Measurements from ENCODE around the gene BRD1.

BRD1 gene

DNA sequence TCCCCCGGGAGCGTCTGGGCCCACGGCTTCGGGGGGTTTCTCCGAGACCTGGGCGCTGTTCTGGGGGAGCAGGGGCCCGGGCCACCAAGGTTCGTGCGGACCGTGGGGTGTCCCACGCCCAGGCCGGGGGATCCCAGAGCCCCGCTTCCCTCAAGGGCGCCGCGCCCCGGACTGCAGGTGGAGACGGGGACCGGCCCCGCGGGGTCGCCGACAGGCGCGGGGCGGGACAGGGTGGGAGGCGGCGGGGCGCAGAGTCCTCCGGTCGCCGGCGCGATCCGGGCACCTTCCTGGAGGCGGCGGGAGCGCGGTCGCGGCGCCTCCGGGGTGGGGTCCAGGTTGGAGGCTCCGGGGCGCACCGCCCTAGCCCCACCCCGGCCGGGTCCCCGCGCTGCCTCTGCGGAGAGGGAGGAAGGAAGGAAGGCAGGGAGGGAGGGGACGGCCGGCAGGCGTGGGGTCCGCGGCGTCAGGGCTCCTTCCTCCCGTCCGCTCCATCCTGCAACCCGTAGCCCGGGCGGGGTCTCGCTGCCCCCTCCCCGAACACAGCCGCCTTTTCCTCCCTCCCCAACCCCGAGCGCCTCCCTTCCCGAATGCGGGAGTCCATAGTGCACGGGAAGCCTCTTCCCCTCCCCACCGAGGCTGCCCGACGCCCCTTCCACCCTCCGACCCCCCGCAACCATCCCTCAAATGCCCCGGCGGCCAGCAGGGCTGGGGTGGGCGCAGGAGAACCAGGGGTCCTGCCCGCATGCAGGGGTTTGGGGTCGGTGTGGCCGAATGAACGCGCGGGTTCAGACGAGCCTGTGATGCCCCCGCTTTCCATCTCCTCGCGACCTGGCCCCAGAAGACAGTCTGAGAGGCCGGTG, 21.7 kb upstream of the BRD1 start:
- no peak overlapping the region for H3K4me3 ChIP-seq (ENCODE audit: low read depth, low read length)
- no peak for DNase-seq (ENCODE audit: low read depth, low spot score)
- in situ Hi-C loops (cut with HindIII; ENCODE audit: low sequenced_read_pairs) = no loop called here
- TF ChIP-seq, protein P1, sequence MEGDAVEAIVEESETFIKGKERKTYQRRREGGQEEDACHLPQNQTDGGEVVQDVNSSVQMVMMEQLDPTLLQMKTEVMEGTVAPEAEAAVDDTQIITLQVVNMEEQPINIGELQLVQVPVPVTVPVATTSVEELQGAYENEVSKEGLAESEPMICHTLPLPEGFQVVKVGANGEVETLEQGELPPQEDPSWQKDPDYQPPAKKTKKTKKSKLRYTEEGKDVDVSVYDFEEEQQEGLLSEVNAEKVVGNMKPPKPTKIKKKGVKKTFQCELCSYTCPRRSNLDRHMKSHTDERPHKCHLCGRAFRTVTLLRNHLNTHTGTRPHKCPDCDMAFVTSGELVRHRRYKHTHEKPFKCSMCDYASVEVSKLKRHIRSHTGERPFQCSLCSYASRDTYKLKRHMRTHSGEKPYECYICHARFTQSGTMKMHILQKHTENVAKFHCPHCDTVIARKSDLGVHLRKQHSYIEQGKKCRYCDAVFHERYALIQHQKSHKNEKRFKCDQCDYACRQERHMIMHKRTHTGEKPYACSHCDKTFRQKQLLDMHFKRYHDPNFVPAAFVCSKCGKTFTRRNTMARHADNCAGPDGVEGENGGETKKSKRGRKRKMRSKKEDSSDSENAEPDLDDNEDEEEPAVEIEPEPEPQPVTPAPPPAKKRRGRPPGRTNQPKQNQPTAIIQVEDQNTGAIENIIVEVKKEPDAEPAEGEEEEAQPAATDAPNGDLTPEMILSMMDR (IDR thresholded peaks at IDR 0.05; ENCODE audit: low read depth, low read length) = no peak

DNA sequence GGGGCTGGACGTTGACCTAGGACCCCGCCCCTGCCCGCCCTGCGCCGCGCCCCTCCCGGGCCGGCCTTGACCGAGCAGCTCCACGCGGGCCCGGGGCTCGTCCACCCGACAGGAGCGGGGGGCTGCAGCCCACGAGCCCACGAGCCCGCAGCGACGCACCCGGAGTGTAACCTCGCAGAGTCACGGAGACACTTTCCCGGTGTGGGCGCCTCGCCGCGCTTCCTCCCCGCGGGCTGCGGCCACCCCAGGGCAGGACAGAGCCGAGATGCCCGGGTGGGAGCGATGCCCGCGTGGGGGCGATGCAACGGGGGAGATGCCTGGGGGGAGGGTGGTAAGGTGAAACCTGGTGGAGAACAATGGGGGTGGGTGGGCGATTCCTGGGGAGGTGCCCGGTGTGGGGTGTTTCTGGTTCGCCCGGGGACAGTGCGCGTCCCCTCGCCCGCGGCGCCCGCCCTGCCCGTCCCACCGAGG, 21.1 kb upstream of the BRD1 start:
- no peak for DNase-seq (ENCODE audit: low read depth, low spot score)
- TF ChIP-seq, protein P1 (IDR thresholded peaks at IDR 0.05; ENCODE audit: low read depth, low read length) = no peak
- in situ Hi-C loops (cut with HindIII; ENCODE audit: low sequenced_read_pairs) = no loop called here
- no peak overlapping the region for H3K4me3 ChIP-seq (ENCODE audit: low read depth, low read length)

DNA sequence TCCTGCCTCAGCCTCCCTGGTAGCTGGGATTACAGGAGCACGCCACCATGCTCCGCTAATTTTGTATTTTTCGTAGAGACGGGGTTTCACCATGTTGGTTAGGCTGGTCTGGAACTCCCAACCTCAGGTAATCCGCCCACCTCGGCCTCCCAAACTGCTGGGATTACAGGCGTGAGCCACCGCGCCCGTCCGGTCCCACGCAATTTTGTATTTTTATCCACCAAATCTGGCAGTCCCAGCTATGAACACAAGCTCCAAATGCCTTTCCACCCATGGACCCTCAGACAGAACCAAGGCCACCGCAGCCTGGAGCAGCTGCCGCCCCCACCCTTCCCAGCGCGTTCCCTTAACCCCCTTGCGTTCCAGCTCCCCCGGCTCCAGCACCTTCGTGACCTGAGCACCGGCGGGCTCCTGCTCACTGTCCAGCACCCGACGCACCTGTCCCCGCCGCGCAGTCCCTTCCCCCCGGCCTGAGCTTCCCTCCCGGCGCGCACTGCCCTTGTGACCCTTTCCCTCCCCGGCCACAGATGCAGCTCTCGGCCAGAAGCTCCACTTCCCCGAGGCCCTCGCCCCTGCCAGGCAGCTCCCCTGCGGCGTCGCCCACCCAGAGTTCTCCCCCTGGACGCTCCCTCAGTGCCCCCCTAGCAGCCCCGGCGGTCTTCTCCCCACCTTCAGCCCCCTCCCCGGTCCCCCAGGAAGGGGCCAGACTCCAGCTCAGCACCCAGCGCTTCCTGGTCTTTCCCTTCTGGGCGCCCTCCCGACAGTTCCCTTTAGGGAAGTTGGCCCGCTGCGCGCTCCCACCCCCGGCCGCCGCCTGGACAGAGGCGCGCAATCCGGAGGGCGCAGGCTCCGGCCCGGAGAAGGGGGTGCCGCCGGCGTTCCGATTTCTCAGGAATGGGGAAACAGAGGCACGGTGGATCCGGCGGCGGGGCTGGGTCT, 20.3 kb upstream of the BRD1 start:
- TF ChIP-seq, protein P1 (IDR thresholded peaks at IDR 0.05; ENCODE audit: low read depth, low read length) = no peak
- in situ Hi-C loops (cut with HindIII; ENCODE audit: low sequenced_read_pairs) = no loop called here
- no peak overlapping the region for H3K4me3 ChIP-seq (ENCODE audit: low read depth, low read length)
- DNase-seq (ENCODE audit: low read depth, low spot score) = no peak

DNA sequence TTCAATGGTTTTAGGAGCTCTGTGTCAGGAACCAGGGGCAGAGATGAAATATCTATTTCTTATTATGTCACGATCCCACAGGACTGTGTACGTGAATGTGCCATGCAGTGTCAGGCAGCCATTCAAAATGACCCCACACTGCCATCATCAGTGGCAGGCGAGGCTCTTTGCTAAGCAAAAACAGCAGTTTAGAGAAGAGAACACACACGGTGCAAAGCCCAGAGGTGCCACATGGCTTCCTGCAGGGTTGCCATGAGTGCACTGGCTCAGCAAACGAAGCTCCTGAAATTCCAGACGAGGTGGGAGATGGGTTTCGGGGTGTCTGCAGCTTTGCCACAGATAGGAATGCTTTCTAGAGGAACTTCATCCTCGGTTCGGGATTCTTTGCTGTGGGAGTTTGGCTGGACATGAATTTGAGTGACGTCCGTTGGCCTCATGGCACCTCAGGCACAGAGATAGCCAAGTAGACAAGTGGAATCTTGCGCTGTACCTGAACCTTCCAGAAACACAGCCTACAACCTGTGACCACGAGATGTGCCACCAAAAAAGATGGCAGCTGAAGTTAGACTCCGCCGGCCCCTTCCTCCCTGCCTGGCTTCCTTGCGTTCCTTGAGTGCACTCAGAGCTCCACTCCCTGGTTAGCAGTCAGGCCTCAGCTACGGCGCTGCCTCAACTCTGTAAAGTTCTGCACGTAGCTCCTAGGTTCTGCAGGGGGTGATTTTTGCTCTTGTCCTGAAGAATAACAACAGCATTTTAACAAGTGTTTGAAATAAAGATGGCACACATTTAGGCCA, 18.2 kb upstream of the BRD1 start:
- no peak overlapping the region for H3K4me3 ChIP-seq (ENCODE audit: low read depth, low read length)
- in situ Hi-C loops (cut with HindIII; ENCODE audit: low sequenced_read_pairs) = no loop called here
- TF ChIP-seq, protein P1 (IDR thresholded peaks at IDR 0.05; ENCODE audit: low read depth, low read length) = no peak
- DNase-seq (ENCODE audit: low read depth, low spot score) = no peak

DNA sequence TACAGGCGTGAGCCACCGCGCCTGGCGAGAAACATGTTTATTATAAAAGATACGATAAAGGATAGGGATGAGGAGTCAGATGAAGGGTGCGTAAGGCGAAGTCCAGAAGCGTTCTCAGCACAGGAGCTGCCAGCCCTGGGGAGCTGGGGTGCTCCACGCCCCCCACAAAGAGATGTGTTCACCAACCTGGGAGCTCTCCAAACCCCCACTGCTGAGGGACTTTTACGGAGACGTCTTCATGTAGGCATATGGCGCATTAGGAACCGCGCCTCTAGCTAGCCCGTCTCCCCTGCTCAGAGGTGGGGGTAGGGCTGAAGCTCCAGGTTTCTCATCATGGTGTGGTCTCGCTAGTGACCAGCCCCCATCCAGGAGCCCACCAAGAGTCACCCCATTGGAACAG, 17.6 kb upstream of the BRD1 start:
- DNase-seq (ENCODE audit: low read depth, low spot score) = no peak
- in situ Hi-C loops (cut with HindIII; ENCODE audit: low sequenced_read_pairs) = no loop called here
- no peak overlapping the region for H3K4me3 ChIP-seq (ENCODE audit: low read depth, low read length)
- TF ChIP-seq, protein P1 (IDR thresholded peaks at IDR 0.05; ENCODE audit: low read depth, low read length) = no peak
